HepG2 (cell line): ENCODE measurements around the gene TBC1D16. TPM values are rescaled to one million over a fixed set of nuclear protein-coding genes. Genes with fewer than 3 reads are reported as not detected.
A peak's percentile ranks its signal among the peaks of the same experiment; 100 is the strongest.

Source experiments
- ATAC-seq: fragments of 200-7000 bp; cut with Tn5 transposase; 3 replicates; pipeline ENCODE4 v1.9.1; 2020; ENCODE audit warnings: mild to moderate bottlenecking, moderate library complexity
- BruUV-seq: library from RNA; stranded (reverse); fragments of 400-500 nt; replicated peaks from 2 replicates; lab custom pipeline; 2021; lab: Mats Ljungman, UMichigan
- CTCF ChIA-PET: fragments of 300-600 bp; formaldehyde crosslinking; extraction: SDS; loops from one replicate; lab custom pipeline; 2021; ENCODE audit warnings: low total read pairs, inconsistent platforms, low intra/inter-chr PET ratio; lab: Yijun Ruan, JAX
- POLR2A ChIA-PET: fragments of 350-600 bp; sonication (Branson Sonifier 250); formaldehyde crosslinking; loops from one replicate; lab custom pipeline; 2020; ENCODE audit warnings: antibody characterized with exemption, inconsistent platforms; lab: Yijun Ruan, JAX
- DNase-seq: peaks from one replicate; pipeline ENCODE4 v3.0.0-alpha.2; 2015; ENCODE audit warnings: low spot score
- FAIRE-seq: peaks from 3 replicates; lab custom pipeline; 2011; peaks lifted over from hg19 to GRCh38; lab: Jason Lieb, UNC
- H2AFZ ChIP-seq: one replicate; pipeline ENCODE4 v1.6.1; 2011; ENCODE audit warnings: low read length, inconsistent platforms
- H3K27ac ChIP-seq: fragments of 300-600 bp; 3 replicates; pipeline ENCODE4 v1.8.0; 2011; ENCODE audit warnings: mixed run types, mild to moderate bottlenecking, mixed read lengths, low read length, inconsistent platforms; ENCODE audit not compliant: insufficient read depth; ENCODE audit errors: extremely low read length
- H3K27me3 ChIP-seq, 2 experiments: fragments of 200-600 bp in 1 of 2; 2 replicates in 1 of 2; 3 replicates in 1 of 2; pipeline versions ENCODE4 v1.6.0 to v1.8.0; 2011; ENCODE audit warnings: low read length in 2 of 2, mild to moderate bottlenecking in 2 of 2, moderate library complexity in 2 of 2, inconsistent platforms in 1 of 2; ENCODE audit not compliant: insufficient read depth in 2 of 2, control insufficient read depth in 1 of 2
- H3K36me3 ChIP-seq, 2 experiments: fragments of 200-600 bp in 1 of 2; replicated peaks in 1 of 2; 2 replicates in 1 of 2; 3 replicates in 1 of 2; pipeline versions ENCODE4 v1.5.1 to v1.8.0; 2011; ENCODE audit warnings: low read length in 2 of 2, inconsistent platforms in 1 of 2; ENCODE audit not compliant: insufficient read depth in 2 of 2, control insufficient read depth in 1 of 2
- H3K4me1 ChIP-seq: 2 replicates; pipeline ENCODE4 v1.5.1; 2012; ENCODE audit warnings: low read length, inconsistent platforms; ENCODE audit not compliant: insufficient read depth
- H3K4me2 ChIP-seq: 2 replicates; pipeline ENCODE4 v1.6.0; 2011; ENCODE audit warnings: low read depth, low read length, inconsistent platforms
- H3K4me3 ChIP-seq, 3 experiments: fragments of 200-600 bp in 1 of 3; sonication (generic), shearing (Covaris generic) in 1 of 3; replicated peaks in 1 of 3; 2 replicates each; pipeline ENCODE4 v1.5.1; 2011 to 2016; ENCODE audit warnings: low read length in 3 of 3, inconsistent platforms in 2 of 3, low read depth in 2 of 3, mild to moderate bottlenecking in 2 of 3, control low read depth in 1 of 3, mixed read lengths in 1 of 3; ENCODE audit not compliant: insufficient read depth in 1 of 3
- H3K79me2 ChIP-seq: one replicate; pipeline ENCODE4 v1.6.1; 2011; ENCODE audit warnings: low read length, inconsistent platforms; ENCODE audit not compliant: insufficient read depth
- H3K9ac ChIP-seq: 2 replicates; pipeline ENCODE4 v1.6.0; 2011; ENCODE audit warnings: mild to moderate bottlenecking, low read depth, low read length, inconsistent platforms; ENCODE audit not compliant: insufficient read depth
- H3K9me3 ChIP-seq: 2 replicates; pipeline ENCODE4 v1.5.1; 2012; ENCODE audit warnings: mild to moderate bottlenecking, low read length
- H4K20me1 ChIP-seq: 2 replicates; pipeline ENCODE4 v1.6.0; 2011; ENCODE audit warnings: inconsistent platforms, mild to moderate bottlenecking, low read length, moderate library complexity; ENCODE audit not compliant: insufficient read depth
- ADNP ChIP-seq: sonication (generic); formaldehyde crosslinking; IDR thresholded peaks from 2 replicates; pipeline ENCODE4 v1.4.0; 2020; ENCODE audit warnings: missing genetic modification reagents
- MAFK ChIP-seq, 2 experiments: IDR thresholded peaks in 1 of 2; conservative IDR thresholded peaks in 1 of 2; 2 replicates each; pipeline ENCODE4 v1.6.1; 2011; ENCODE audit warnings: improper control_type of control experiment in 2 of 2, low read length in 2 of 2
- MEF2D ChIP-seq: sonication (generic); formaldehyde crosslinking; IDR thresholded peaks from 2 replicates; pipeline ENCODE4 v1.5.1; 2020; ENCODE audit warnings: mild to moderate bottlenecking, missing genetic modification reagents
- NFYC ChIP-seq: IDR thresholded peaks from 2 replicates; pipeline ENCODE4 v1.6.1; 2016; ENCODE audit warnings: missing genetic modification reagents, missing compliant biosample characterization
- SMYD3 ChIP-seq: sonication (generic); formaldehyde crosslinking; IDR thresholded peaks from 2 replicates; pipeline ENCODE4 v1.8.1; 2023; ENCODE audit warnings: mild to moderate bottlenecking, missing genetic modification reagents
- SOX13 ChIP-seq, 3 experiments: fragments of 450-650 bp in 1 of 3; sonication (generic) in 1 of 3; formaldehyde crosslinking in 1 of 3; IDR thresholded peaks in 2 of 3; conservative IDR thresholded peaks in 1 of 3; 2 replicates each; pipeline versions ENCODE4 v1.5.0 to v1.6.1; 2016 to 2020; ENCODE audit warnings: antibody characterized with exemption in 1 of 3, mild to moderate bottlenecking in 1 of 3, missing compliant biosample characterization in 1 of 3, missing genetic modification reagents in 1 of 3, moderate library complexity in 1 of 3
- in situ Hi-C: cut with HindIII; loops from 2 replicates; pipeline ENCODE4 v1.10.0; 2017; ENCODE audit warnings: low pct_unique_long_range_greater_than_20kb; ENCODE audit not compliant: extremely low pct_ligation_motif_present
- intact Hi-C: fragments of 100-400 bp; cut with micrococcal nuclease; formaldehyde crosslinking; loops from one replicate; pipeline ENCODE4 v1.10.0; 2022; ENCODE audit not compliant: unreplicated experiment
- polyA plus RNA-seq, 8 experiments: library from polyadenylated mRNA; depleted of rRNA in 3 of 8; stranded (reverse) in 7 of 8; unstranded in 1 of 8; fragments of >200 nt; fragmentation: Illumina TruSeq in 4 of 8; extraction: Trizol in 4 of 8; gene quantifications; 2 replicates each; pipeline versions ENCODE4 v1.2.1 to v1.2.3, GENCODE V29; 2011 to 2016; ENCODE audit warnings: low read depth in 4 of 8, missing spikeins in 1 of 8, mixed read lengths in 1 of 8; ENCODE audit not compliant: insufficient read depth in 1 of 8
- total RNA-seq, 5 experiments: library from RNA; depleted of rRNA; stranded (reverse); fragments of >200 nt; fragmentation: Illumina TruSeq; extraction: Trizol; gene quantifications; 2 replicates each; pipeline ENCODE4 v1.2.3, GENCODE V29; 2016; ENCODE audit warnings: low read depth in 1 of 5
- TF ChIP-seq, protein P1 (sequence below): sonication (generic); formaldehyde crosslinking; IDR thresholded peaks from 2 replicates; pipeline ENCODE4 v1.4.0; 2020; ENCODE audit warnings: missing genetic modification reagents, borderline replicate concordance
- TF ChIP-seq, protein P2 (sequence below): IDR thresholded peaks from 2 replicates; pipeline ENCODE4 v1.6.1; 2018; ENCODE audit warnings: missing genetic modification reagents
- TF ChIP-seq, protein P3 (sequence below): sonication (generic); formaldehyde crosslinking; IDR thresholded peaks from 2 replicates; pipeline ENCODE4 v1.5.1; 2020; ENCODE audit warnings: mild to moderate bottlenecking, missing genetic modification reagents, borderline replicate concordance
- TF ChIP-seq, protein P4 (sequence below): sonication (generic); formaldehyde crosslinking; IDR thresholded peaks from 2 replicates; pipeline ENCODE4 v1.4.0; 2020; ENCODE audit warnings: mild to moderate bottlenecking, low read depth, missing genetic modification reagents

The TBC1D16 gene
- total and polyA plus RNA-seq, 2 of the 13 experiments (the other 11 are each of a cell fraction or from before 2014, with no cell fraction given) = 14.9 to 24.9 TPM

DNA sequence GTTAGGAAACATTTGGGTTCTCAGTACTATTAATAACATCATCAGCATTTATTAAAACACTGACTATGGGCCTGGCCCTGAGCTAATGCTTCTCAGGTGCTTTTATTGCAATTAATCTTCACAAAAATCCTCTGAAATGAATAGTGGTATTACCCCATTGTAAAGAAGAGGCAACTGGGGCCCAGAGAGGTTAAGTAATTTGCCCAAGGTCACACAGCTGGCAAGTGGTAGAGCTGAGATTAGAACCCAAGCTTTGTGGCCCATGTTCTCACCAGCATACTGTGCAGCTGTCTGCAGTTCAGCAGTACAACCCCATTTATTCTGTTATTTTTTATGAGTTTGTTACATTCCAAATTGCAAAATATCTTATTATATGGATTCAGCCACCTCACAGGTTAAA, 82.3 kb downstream of the TBC1D16 start:
- no peaks in the 10 kb centered on the region for H3K9me3 ChIP-seq
- in situ Hi-C loops (no loop called here), intact Hi-C loops (no loop called here)
- DNase-seq = no peak
- H3K36me3 ChIP-seq = peaks cover 9 to 17% of the 10 kb centered on the region in 2 experiments; a peak in 4 of 5 replicates
- ATAC-seq = no peak
- ChIA-PET CTCF (no interaction called here), POLR2A (interaction anchor here (1.0 to 2.1 kb wide), 3 partner anchors 21 to 34 kb away, joined by 3 to 6 read pairs (median 3); no protein-coding TSS in a partner anchor)
- no TSS peak for BruUV-seq
- no peak overlapping the region for H3K27ac ChIP-seq
- no peak overlapping the region for H3K4me2 ChIP-seq
- no peaks in the 10 kb centered on the region for H4K20me1 ChIP-seq
- H3K9ac ChIP-seq = no peak overlapping the region; the same call in 1 of the 2 replicates
- no peak overlapping the region for H3K4me3 ChIP-seq
- H3K27me3 ChIP-seq = no peaks in the 10 kb centered on the region
- no peaks in the 10 kb centered on the region for H3K79me2 ChIP-seq
- H3K4me1 ChIP-seq = peaks cover 26% of the 10 kb centered on the region
- no peak for FAIRE-seq
- no peak overlapping the region for H2AFZ ChIP-seq
- no peak for TF ChIP-seq SOX13 (IDR thresholded peaks at IDR 0.05)
- TF ChIP-seq SOX13 (CRISPR knock-in tag; conservative IDR thresholded peaks at IDR 0.05 in 1 of 2, IDR thresholded peaks at IDR 0.05 in 1 of 2) = 0 out of 4 replicates have a peak, but pooled peaks of 1 of the 2 experiments have one; percentile 1
- TF ChIP-seq SMYD3 (CRISPR knock-in tag) = no peak
- TF ChIP-seq, protein P1, sequence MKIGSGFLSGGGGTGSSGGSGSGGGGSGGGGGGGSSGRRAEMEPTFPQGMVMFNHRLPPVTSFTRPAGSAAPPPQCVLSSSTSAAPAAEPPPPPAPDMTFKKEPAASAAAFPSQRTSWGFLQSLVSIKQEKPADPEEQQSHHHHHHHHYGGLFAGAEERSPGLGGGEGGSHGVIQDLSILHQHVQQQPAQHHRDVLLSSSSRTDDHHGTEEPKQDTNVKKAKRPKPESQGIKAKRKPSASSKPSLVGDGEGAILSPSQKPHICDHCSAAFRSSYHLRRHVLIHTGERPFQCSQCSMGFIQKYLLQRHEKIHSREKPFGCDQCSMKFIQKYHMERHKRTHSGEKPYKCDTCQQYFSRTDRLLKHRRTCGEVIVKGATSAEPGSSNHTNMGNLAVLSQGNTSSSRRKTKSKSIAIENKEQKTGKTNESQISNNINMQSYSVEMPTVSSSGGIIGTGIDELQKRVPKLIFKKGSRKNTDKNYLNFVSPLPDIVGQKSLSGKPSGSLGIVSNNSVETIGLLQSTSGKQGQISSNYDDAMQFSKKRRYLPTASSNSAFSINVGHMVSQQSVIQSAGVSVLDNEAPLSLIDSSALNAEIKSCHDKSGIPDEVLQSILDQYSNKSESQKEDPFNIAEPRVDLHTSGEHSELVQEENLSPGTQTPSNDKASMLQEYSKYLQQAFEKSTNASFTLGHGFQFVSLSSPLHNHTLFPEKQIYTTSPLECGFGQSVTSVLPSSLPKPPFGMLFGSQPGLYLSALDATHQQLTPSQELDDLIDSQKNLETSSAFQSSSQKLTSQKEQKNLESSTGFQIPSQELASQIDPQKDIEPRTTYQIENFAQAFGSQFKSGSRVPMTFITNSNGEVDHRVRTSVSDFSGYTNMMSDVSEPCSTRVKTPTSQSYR (CRISPR knock-in tag) = no peak
- TF ChIP-seq, protein P2, sequence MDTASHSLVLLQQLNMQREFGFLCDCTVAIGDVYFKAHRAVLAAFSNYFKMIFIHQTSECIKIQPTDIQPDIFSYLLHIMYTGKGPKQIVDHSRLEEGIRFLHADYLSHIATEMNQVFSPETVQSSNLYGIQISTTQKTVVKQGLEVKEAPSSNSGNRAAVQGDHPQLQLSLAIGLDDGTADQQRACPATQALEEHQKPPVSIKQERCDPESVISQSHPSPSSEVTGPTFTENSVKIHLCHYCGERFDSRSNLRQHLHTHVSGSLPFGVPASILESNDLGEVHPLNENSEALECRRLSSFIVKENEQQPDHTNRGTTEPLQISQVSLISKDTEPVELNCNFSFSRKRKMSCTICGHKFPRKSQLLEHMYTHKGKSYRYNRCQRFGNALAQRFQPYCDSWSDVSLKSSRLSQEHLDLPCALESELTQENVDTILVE (CRISPR knock-in tag) = no peak
- TF ChIP-seq, protein P3, sequence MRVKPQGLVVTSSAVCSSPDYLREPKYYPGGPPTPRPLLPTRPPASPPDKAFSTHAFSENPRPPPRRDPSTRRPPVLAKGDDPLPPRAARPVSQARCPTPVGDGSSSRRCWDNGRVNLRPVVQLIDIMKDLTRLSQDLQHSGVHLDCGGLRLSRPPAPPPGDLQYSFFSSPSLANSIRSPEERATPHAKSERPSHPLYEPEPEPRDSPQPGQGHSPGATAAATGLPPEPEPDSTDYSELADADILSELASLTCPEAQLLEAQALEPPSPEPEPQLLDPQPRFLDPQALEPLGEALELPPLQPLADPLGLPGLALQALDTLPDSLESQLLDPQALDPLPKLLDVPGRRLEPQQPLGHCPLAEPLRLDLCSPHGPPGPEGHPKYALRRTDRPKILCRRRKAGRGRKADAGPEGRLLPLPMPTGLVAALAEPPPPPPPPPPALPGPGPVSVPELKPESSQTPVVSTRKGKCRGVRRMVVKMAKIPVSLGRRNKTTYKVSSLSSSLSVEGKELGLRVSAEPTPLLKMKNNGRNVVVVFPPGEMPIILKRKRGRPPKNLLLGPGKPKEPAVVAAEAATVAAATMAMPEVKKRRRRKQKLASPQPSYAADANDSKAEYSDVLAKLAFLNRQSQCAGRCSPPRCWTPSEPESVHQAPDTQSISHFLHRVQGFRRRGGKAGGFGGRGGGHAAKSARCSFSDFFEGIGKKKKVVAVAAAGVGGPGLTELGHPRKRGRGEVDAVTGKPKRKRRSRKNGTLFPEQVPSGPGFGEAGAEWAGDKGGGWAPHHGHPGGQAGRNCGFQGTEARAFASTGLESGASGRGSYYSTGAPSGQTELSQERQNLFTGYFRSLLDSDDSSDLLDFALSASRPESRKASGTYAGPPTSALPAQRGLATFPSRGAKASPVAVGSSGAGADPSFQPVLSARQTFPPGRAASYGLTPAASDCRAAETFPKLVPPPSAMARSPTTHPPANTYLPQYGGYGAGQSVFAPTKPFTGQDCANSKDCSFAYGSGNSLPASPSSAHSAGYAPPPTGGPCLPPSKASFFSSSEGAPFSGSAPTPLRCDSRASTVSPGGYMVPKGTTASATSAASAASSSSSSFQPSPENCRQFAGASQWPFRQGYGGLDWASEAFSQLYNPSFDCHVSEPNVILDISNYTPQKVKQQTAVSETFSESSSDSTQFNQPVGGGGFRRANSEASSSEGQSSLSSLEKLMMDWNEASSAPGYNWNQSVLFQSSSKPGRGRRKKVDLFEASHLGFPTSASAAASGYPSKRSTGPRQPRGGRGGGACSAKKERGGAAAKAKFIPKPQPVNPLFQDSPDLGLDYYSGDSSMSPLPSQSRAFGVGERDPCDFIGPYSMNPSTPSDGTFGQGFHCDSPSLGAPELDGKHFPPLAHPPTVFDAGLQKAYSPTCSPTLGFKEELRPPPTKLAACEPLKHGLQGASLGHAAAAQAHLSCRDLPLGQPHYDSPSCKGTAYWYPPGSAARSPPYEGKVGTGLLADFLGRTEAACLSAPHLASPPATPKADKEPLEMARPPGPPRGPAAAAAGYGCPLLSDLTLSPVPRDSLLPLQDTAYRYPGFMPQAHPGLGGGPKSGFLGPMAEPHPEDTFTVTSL (CRISPR knock-in tag) = no peak
- TF ChIP-seq ADNP (CRISPR knock-in tag) = 0 out of 2 replicates have a peak, but pooled peaks have one; percentile 37
- TF ChIP-seq NFYC (CRISPR knock-in tag) = no peak
- TF ChIP-seq, protein P4, sequence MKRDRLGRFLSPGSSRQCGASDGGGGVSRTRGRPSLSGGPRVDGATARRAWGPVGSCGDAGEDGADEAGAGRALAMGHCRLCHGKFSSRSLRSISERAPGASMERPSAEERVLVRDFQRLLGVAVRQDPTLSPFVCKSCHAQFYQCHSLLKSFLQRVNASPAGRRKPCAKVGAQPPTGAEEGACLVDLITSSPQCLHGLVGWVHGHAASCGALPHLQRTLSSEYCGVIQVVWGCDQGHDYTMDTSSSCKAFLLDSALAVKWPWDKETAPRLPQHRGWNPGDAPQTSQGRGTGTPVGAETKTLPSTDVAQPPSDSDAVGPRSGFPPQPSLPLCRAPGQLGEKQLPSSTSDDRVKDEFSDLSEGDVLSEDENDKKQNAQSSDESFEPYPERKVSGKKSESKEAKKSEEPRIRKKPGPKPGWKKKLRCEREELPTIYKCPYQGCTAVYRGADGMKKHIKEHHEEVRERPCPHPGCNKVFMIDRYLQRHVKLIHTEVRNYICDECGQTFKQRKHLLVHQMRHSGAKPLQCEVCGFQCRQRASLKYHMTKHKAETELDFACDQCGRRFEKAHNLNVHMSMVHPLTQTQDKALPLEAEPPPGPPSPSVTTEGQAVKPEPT (CRISPR knock-in tag) = no peak
- TF ChIP-seq MAFK (conservative IDR thresholded peaks at IDR 0.05 in 1 of 2, IDR thresholded peaks at IDR 0.05 in 1 of 2; ENCODE audit: low read length in 2 of 2) = peak; percentile 32 to 54; a peak in 2 of 4 replicates
- TF ChIP-seq MEF2D (CRISPR knock-in tag) = no peak
